Measurements from ENCODE around the gene DNAJC5. TPM values are rescaled to one million over a fixed set of nuclear protein-coding genes. Genes with fewer than 3 reads are reported as not detected.

The DNAJC5 gene
- total and polyA plus RNA-seq, 9 of the 15 experiments (the other 6 are each of a cell fraction or from before 2014, with no cell fraction given) = 0.95 to 42.8 (median 23.4) TPM

GRCh38 chr20:63941282-63942081 lies 46.6 kb downstream of the DNAJC5 start (continued):
- TF ChIP-seq MAZ (CRISPR knock-in tag; conservative IDR thresholded peaks at IDR 0.05 in 1 of 2, IDR thresholded peaks at IDR 0.05 in 1 of 2) = peak in 1 of 2 experiments; percentile 52; a peak in 1 of 4 replicates
- TF ChIP-seq SETDB1 (IDR thresholded peaks at IDR 0.05; ENCODE audit: low read length) = no peak
- no peak for TF ChIP-seq ELF2 (CRISPR knock-in tag; IDR thresholded peaks at IDR 0.05)
- no peak for TF ChIP-seq PRMT5 (CRISPR knock-in tag; IDR thresholded peaks at IDR 0.05)
- no peak for TF ChIP-seq TCF7 (IDR thresholded peaks at IDR 0.05; ENCODE audit: borderline replicate concordance)
- no peak for TF ChIP-seq XRCC4 (IDR thresholded peaks at IDR 0.05; ENCODE audit: extremely low read depth, insufficient read depth, insufficient read length)
- TF ChIP-seq ZNF318 (IDR thresholded peaks at IDR 0.05; ENCODE audit: borderline replicate concordance in 1 of 2, low read depth in 1 of 2) = no peak
- TF ChIP-seq DEAF1 (CRISPR knock-in tag; IDR thresholded peaks at IDR 0.05) = no peak
- TF ChIP-seq FOXA3 (CRISPR knock-in tag; conservative IDR thresholded peaks at IDR 0.05 in 1 of 2, IDR thresholded peaks at IDR 0.05 in 1 of 2) = no peak
- TF ChIP-seq ETV6 (IDR thresholded peaks at IDR 0.05; ENCODE audit: borderline replicate concordance in 1 of 2, low read depth in 2 of 2, low read length in 1 of 2) = peak in 1 of 2 experiments; percentile 27; a peak in 1 of 4 replicates
- no peak for TF ChIP-seq ETV6 (CRISPR knock-in tag; IDR thresholded peaks at IDR 0.05; ENCODE audit: borderline replicate concordance)
- no peak for TF ChIP-seq NFE2L1 (tag; IDR thresholded peaks at IDR 0.05; ENCODE audit: borderline replicate concordance, low read depth)
- TF ChIP-seq HBP1 (CRISPR knock-in tag; IDR thresholded peaks at IDR 0.05) = peak; percentile 66; the same call in 1 of the 2 replicates
- TF ChIP-seq TAF15 (IDR thresholded peaks at IDR 0.05; ENCODE audit: low read depth, low read length) = no peak
